ENCODE measurements around the gene SH3RF3. TPM values are rescaled to one million over a fixed set of nuclear protein-coding genes. Genes with fewer than 3 reads are reported as not detected.

Gene SH3RF3
- total RNA-seq, 1 donor from 2014 or later: 1.7 TPM

- Mint-ChIP-seq H3K36me3 (ENCODE audit: unreplicated experiment) (no peaks in the 10 kb centered on the region), H3K27me3 (ENCODE audit: unreplicated experiment) (peaks cover 4% of the 10 kb centered on the region), H3K4me1 (ENCODE audit: low read depth, unreplicated experiment) (peaks cover 12% of the 10 kb centered on the region), H3K9me3 (ENCODE audit: unreplicated experiment) (peaks cover 3% of the 10 kb centered on the region), H3K4me3 (ENCODE audit: unreplicated experiment) (no peak overlapping the region), H3K27ac (ENCODE audit: unreplicated experiment) (no peak overlapping the region)
- no peak for DNase-seq
- no peak for TF ChIP-seq CTCF (IDR thresholded peaks at IDR 0.05; ENCODE audit: partially characterized antibody, unreplicated experiment)
Measured at GRCh38 chr2:109202486-109202885, 73.5 kb downstream of the SH3RF3 start.

- H3K27ac Mint-ChIP-seq (ENCODE audit: unreplicated experiment): no peak overlapping the region
- peaks cover 4% of the 10 kb centered on the region for H3K27me3 Mint-ChIP-seq (ENCODE audit: unreplicated experiment)
- no peak for DNase-seq
- H3K9me3 Mint-ChIP-seq (ENCODE audit: unreplicated experiment): peaks cover 2% of the 10 kb centered on the region
- H3K36me3 Mint-ChIP-seq (ENCODE audit: unreplicated experiment): no peaks in the 10 kb centered on the region
- no peak overlapping the region for H3K4me3 Mint-ChIP-seq (ENCODE audit: unreplicated experiment)
- peaks cover 10% of the 10 kb centered on the region for H3K4me1 Mint-ChIP-seq (ENCODE audit: low read depth, unreplicated experiment)
- no peak for TF ChIP-seq CTCF (IDR thresholded peaks at IDR 0.05; ENCODE audit: partially characterized antibody, unreplicated experiment)
Measured at GRCh38 chr2:109203246-109204011, 74.4 kb downstream of the SH3RF3 start.

GRCh38 chr2:109204412-109204811, 75.4 kb downstream of the SH3RF3 start:
- H3K4me3 Mint-ChIP-seq (ENCODE audit: unreplicated experiment): no peak overlapping the region
- peaks cover 4% of the 10 kb centered on the region for H3K27me3 Mint-ChIP-seq (ENCODE audit: unreplicated experiment)
- TF ChIP-seq CTCF (IDR thresholded peaks at IDR 0.05; ENCODE audit: partially characterized antibody, unreplicated experiment): no peak
- no peak for DNase-seq
- peaks cover 2% of the 10 kb centered on the region for H3K9me3 Mint-ChIP-seq (ENCODE audit: unreplicated experiment)
- no peak overlapping the region for H3K27ac Mint-ChIP-seq (ENCODE audit: unreplicated experiment)
- H3K36me3 Mint-ChIP-seq (ENCODE audit: unreplicated experiment): no peaks in the 10 kb centered on the region
- H3K4me1 Mint-ChIP-seq (ENCODE audit: low read depth, unreplicated experiment): peaks cover 10% of the 10 kb centered on the region

- Mint-ChIP-seq H3K4me3 (ENCODE audit: unreplicated experiment) (no peak overlapping the region), H3K27me3 (ENCODE audit: unreplicated experiment) (peaks cover 4% of the 10 kb centered on the region), H3K4me1 (ENCODE audit: low read depth, unreplicated experiment) (peaks cover 10% of the 10 kb centered on the region), H3K27ac (ENCODE audit: unreplicated experiment) (no peak overlapping the region), H3K36me3 (ENCODE audit: unreplicated experiment) (no peaks in the 10 kb centered on the region), H3K9me3 (ENCODE audit: unreplicated experiment) (peaks cover 2% of the 10 kb centered on the region)
- TF ChIP-seq CTCF (IDR thresholded peaks at IDR 0.05; ENCODE audit: partially characterized antibody, unreplicated experiment): no peak
- DNase-seq: no peak
Measured at GRCh38 chr2:109205447-109205846, 76.4 kb downstream of the SH3RF3 start.

GRCh38 chr2:109206569-109207146, 77.7 kb downstream of the SH3RF3 start:
- TF ChIP-seq CTCF (IDR thresholded peaks at IDR 0.05; ENCODE audit: partially characterized antibody, unreplicated experiment): no peak
- Mint-ChIP-seq H3K4me1 (ENCODE audit: low read depth, unreplicated experiment) (peaks cover 12% of the 10 kb centered on the region), H3K36me3 (ENCODE audit: unreplicated experiment) (no peaks in the 10 kb centered on the region), H3K27ac (ENCODE audit: unreplicated experiment) (no peak overlapping the region), H3K4me3 (ENCODE audit: unreplicated experiment) (no peak overlapping the region), H3K27me3 (ENCODE audit: unreplicated experiment) (peaks cover 2% of the 10 kb centered on the region), H3K9me3 (ENCODE audit: unreplicated experiment) (peaks cover 2% of the 10 kb centered on the region)
- no peak for DNase-seq

Data from glutamatergic neuron (in vitro differentiated cells).